Measurements from ENCODE around the gene TTL. TPM values are rescaled to one million over a fixed set of nuclear protein-coding genes. Genes with fewer than 3 reads are reported as not detected.

The TTL gene
- total and polyA plus RNA-seq, 7 donors: 19.0 to 72.0 (median 49.3) TPM

- 96 to 98% (median 97%) methylated on average over 18 of the region's 18 CpGs for WGBS, 3 donors
- ATAC-seq: no peak
- no peaks in the 10 kb centered on the region for H3K9me3 ChIP-seq
- no peak for TF ChIP-seq CTCF (IDR thresholded peaks at IDR 0.05)
- intact Hi-C loops (cut with DNase I): loop anchor here (10.0 kb wide), 2 partner anchors 311 to 331 kb away; partner anchors contain the start of genes ZC3H6 (in 1 of the 2) and ZC3H8 (in 1 of the 2)
- no peaks in the 10 kb centered on the region for H3K27me3 ChIP-seq (ENCODE audit: insufficient read depth in 3 of 3, low read length in 2 of 3)
- no peak for DNase-seq
- peak overlapping the region; percentile 92 for H3K27ac ChIP-seq
- H3K4me3 ChIP-seq: no peak overlapping the region
- H3K4me1 ChIP-seq: peaks cover 20% of the 10 kb centered on the region
- peaks cover 3 to 16% of the 10 kb centered on the region in 2 donors for H3K36me3 ChIP-seq (ENCODE audit: insufficient read depth in 1 of 2, low read depth in 1 of 2)
Measured at GRCh38 chr2:112585873-112586464, 104.0 kb downstream of the TTL start.

- Histone ChIP-seq H3K27ac (peak overlapping the region; percentile 90), H3K36me3 (ENCODE audit: insufficient read depth in 1 of 2, low read depth in 1 of 2) (peaks cover 3 to 27% of the 10 kb centered on the region in 2 donors), H3K27me3 (ENCODE audit: insufficient read depth in 3 of 3, low read length in 2 of 3) (no peaks in the 10 kb centered on the region), H3K9me3 (no peaks in the 10 kb centered on the region), H3K4me1 (peaks cover 14% of the 10 kb centered on the region), H3K4me3 (peak overlapping the region; percentile 37)
- ATAC-seq: peak; percentile 71 to 79 (median 76)
- no peak for TF ChIP-seq CTCF (IDR thresholded peaks at IDR 0.05)
- WGBS, 3 donors: 15 to 17% (median 16%) methylated on average over 6 of the region's 6 CpGs
- peak; percentile 77 to 90 for DNase-seq
- intact Hi-C loops (cut with DNase I): loop anchor here (1.0 to 10.0 kb wide), 3 partner anchors 57 to 334 kb away; partner anchors contain the start of genes SLC20A1 (in 1 of the 2), ZC3H6 (in 1 of the 2) and ZC3H8 (in 1 of the 2)
Measured at GRCh38 chr2:112588611-112589045, 106.7 kb downstream of the TTL start.

Other genes starting within 250 kb of the TTL start
- gene ZC3H8, start 227.1 kb upstream of the TTL start, total RNA-seq: 10 to 100 TPM; 11.1 to 22.5 (median 15.5) TPM
- gene ZC3H8, start 227.1 kb upstream of the TTL start, polyA plus RNA-seq: 10 to 100 TPM in 1 of 3 donors, 1 to 10 TPM in 2; 8.3 to 17.6 (median 9.3) TPM
- 10 to 100 TPM; 11.2 to 14.6 (median 13.1) TPM for gene ZC3H6, start 206.6 kb upstream of the TTL start, total RNA-seq
- 1 to 10 TPM in 2 of 3 donors, under 1 TPM in 1; 0.81 to 2.5 (median 1.2) TPM for gene ZC3H6, start 206.6 kb upstream of the TTL start, polyA plus RNA-seq
- 1 to 10 TPM; 5.8 to 8.1 (median 6.2) TPM for gene RGPD8, start 48.5 kb upstream of the TTL start, total RNA-seq
- gene RGPD8, start 48.5 kb upstream of the TTL start, polyA plus RNA-seq: 1 to 10 TPM in 2 of 3 donors, not detected in 1; 1.2 to 3.5 TPM
- 10 to 100 TPM; 12.2 to 22.8 (median 19.4) TPM for gene POLR1B, start 60.3 kb downstream of the TTL start, total RNA-seq
- 10 to 100 TPM in 2 of 3 donors, 1 to 10 TPM in 1; 6.5 to 13.2 (median 12.9) TPM for gene POLR1B, start 60.3 kb downstream of the TTL start, polyA plus RNA-seq
- 10 to 100 TPM; 28.3 to 37.3 (median 32.8) TPM for gene CHCHD5, start 102.5 kb downstream of the TTL start, total RNA-seq
- 10 to 100 TPM; 30.4 to 47.8 (median 30.7) TPM for gene CHCHD5, start 102.5 kb downstream of the TTL start, polyA plus RNA-seq
- 10 to 100 TPM; 11.8 to 23.6 (median 17.8) TPM for gene SLC20A1, start 163.8 kb downstream of the TTL start, total RNA-seq
- gene SLC20A1, start 163.8 kb downstream of the TTL start, polyA plus RNA-seq: 10 to 100 TPM; 11.1 to 37.1 (median 16.0) TPM
- not detected for gene NT5DC4, start 238.9 kb downstream of the TTL start, total RNA-seq
- gene NT5DC4, start 238.9 kb downstream of the TTL start, polyA plus RNA-seq: not detected

Data from psoas muscle (tissue), 8 donors.